ENCODE measurements around the gene GRB14.

Gene GRB14

GRCh38 chr2:164620873-164621763 lies at the start of gene GRB14:
TSS of gene GRB14 (minus strand) at chr2:164621482. CDS start at chr2:164621309, 173 bp downstream.
- Histone ChIP-seq H3K27me3 (ENCODE audit: insufficient read depth, low read length) (no peaks in the 10 kb centered on the region), H3K27ac (ENCODE audit: low read depth, low read length) (no peak within 1 kb of the TSS), H3K4me1 (ENCODE audit: control insufficient read depth, insufficient read depth, low read length, unreplicated experiment) (peaks cover 44% of the 10 kb centered on the region), H3K79me2 (ENCODE audit: control insufficient read depth, insufficient read depth, low read length, unreplicated experiment) (no peaks in the 10 kb centered on the region), H3K4me3 (ENCODE audit: low read depth, low read length) (peak within 1 kb of the TSS; percentile 83), H3K36me3 (ENCODE audit: insufficient read depth, low read length) (no peaks in the 10 kb centered on the region), H2AFZ (ENCODE audit: low read length, unreplicated experiment) (peak within 1 kb of the TSS; percentile 40)

GRCh38 chr2:164669291-164669690 lies 48.0 kb upstream of the GRB14 start:
- H3K4me1 ChIP-seq (ENCODE audit: control insufficient read depth, insufficient read depth, low read length, unreplicated experiment): no peaks in the 10 kb centered on the region
- H3K36me3 ChIP-seq (ENCODE audit: insufficient read depth, low read length): no peaks in the 10 kb centered on the region
- H2AFZ ChIP-seq (ENCODE audit: low read length, unreplicated experiment): no peak overlapping the region
- no peaks in the 10 kb centered on the region for H3K79me2 ChIP-seq (ENCODE audit: control insufficient read depth, insufficient read depth, low read length, unreplicated experiment)
- H3K27me3 ChIP-seq (ENCODE audit: insufficient read depth, low read length): no peaks in the 10 kb centered on the region
- no peak overlapping the region for H3K4me3 ChIP-seq (ENCODE audit: low read depth, low read length)
- H3K27ac ChIP-seq (ENCODE audit: low read depth, low read length): no peak overlapping the region

- no peaks in the 10 kb centered on the region for H3K79me2 ChIP-seq (ENCODE audit: control insufficient read depth, insufficient read depth, low read length, unreplicated experiment)
- no peak overlapping the region for H3K4me3 ChIP-seq (ENCODE audit: low read depth, low read length)
- H3K36me3 ChIP-seq (ENCODE audit: insufficient read depth, low read length): no peaks in the 10 kb centered on the region
- H3K4me1 ChIP-seq (ENCODE audit: control insufficient read depth, insufficient read depth, low read length, unreplicated experiment): no peaks in the 10 kb centered on the region
- H3K27ac ChIP-seq (ENCODE audit: low read depth, low read length): no peak overlapping the region
- H3K27me3 ChIP-seq (ENCODE audit: insufficient read depth, low read length): no peaks in the 10 kb centered on the region
- no peak overlapping the region for H2AFZ ChIP-seq (ENCODE audit: low read length, unreplicated experiment)
These were observed 46.3 kb upstream of the GRB14 start for GRCh38 chr2:164667566-164667965.

GRCh38 chr2:164664070-164664469 lies 42.8 kb upstream of the GRB14 start:
- Histone ChIP-seq H3K27me3 (ENCODE audit: insufficient read depth, low read length) (no peaks in the 10 kb centered on the region), H3K4me1 (ENCODE audit: control insufficient read depth, insufficient read depth, low read length, unreplicated experiment) (no peaks in the 10 kb centered on the region), H3K4me3 (ENCODE audit: low read depth, low read length) (no peak overlapping the region), H3K79me2 (ENCODE audit: control insufficient read depth, insufficient read depth, low read length, unreplicated experiment) (no peaks in the 10 kb centered on the region), H3K36me3 (ENCODE audit: insufficient read depth, low read length) (no peaks in the 10 kb centered on the region), H3K27ac (ENCODE audit: low read depth, low read length) (no peak overlapping the region), H2AFZ (ENCODE audit: low read length, unreplicated experiment) (no peak overlapping the region)

GRCh38 chr2:164662868-164663631 lies 41.8 kb upstream of the GRB14 start:
- no peaks in the 10 kb centered on the region for H3K4me1 ChIP-seq (ENCODE audit: control insufficient read depth, insufficient read depth, low read length, unreplicated experiment)
- no peaks in the 10 kb centered on the region for H3K79me2 ChIP-seq (ENCODE audit: control insufficient read depth, insufficient read depth, low read length, unreplicated experiment)
- H3K27ac ChIP-seq (ENCODE audit: low read depth, low read length): no peak overlapping the region
- H3K4me3 ChIP-seq (ENCODE audit: low read depth, low read length): no peak overlapping the region
- H3K27me3 ChIP-seq (ENCODE audit: insufficient read depth, low read length): no peaks in the 10 kb centered on the region
- no peaks in the 10 kb centered on the region for H3K36me3 ChIP-seq (ENCODE audit: insufficient read depth, low read length)
- no peak overlapping the region for H2AFZ ChIP-seq (ENCODE audit: low read length, unreplicated experiment)

- Histone ChIP-seq H2AFZ (ENCODE audit: low read length, unreplicated experiment) (no peak overlapping the region), H3K4me1 (ENCODE audit: control insufficient read depth, insufficient read depth, low read length, unreplicated experiment) (peaks cover 5% of the 10 kb centered on the region), H3K27ac (ENCODE audit: low read depth, low read length) (no peak overlapping the region), H3K27me3 (ENCODE audit: insufficient read depth, low read length) (no peaks in the 10 kb centered on the region), H3K36me3 (ENCODE audit: insufficient read depth, low read length) (no peaks in the 10 kb centered on the region), H3K79me2 (ENCODE audit: control insufficient read depth, insufficient read depth, low read length, unreplicated experiment) (no peaks in the 10 kb centered on the region), H3K4me3 (ENCODE audit: low read depth, low read length) (no peak overlapping the region)
These were observed 40.8 kb upstream of the GRB14 start for GRCh38 chr2:164662066-164662465.

- no peaks in the 10 kb centered on the region for H3K36me3 ChIP-seq (ENCODE audit: insufficient read depth, low read length)
- no peaks in the 10 kb centered on the region for H3K27me3 ChIP-seq (ENCODE audit: insufficient read depth, low read length)
- no peak overlapping the region for H3K27ac ChIP-seq (ENCODE audit: low read depth, low read length)
- no peaks in the 10 kb centered on the region for H3K79me2 ChIP-seq (ENCODE audit: control insufficient read depth, insufficient read depth, low read length, unreplicated experiment)
- peaks cover 12% of the 10 kb centered on the region for H3K4me1 ChIP-seq (ENCODE audit: control insufficient read depth, insufficient read depth, low read length, unreplicated experiment)
- no peak overlapping the region for H3K4me3 ChIP-seq (ENCODE audit: low read depth, low read length)
- H2AFZ ChIP-seq (ENCODE audit: low read length, unreplicated experiment): no peak overlapping the region
These were observed 40.1 kb upstream of the GRB14 start for GRCh38 chr2:164661349-164661748.

GRCh38 chr2:164657129-164657528 lies 35.8 kb upstream of the GRB14 start:
- peaks cover 27% of the 10 kb centered on the region for H3K4me1 ChIP-seq (ENCODE audit: control insufficient read depth, insufficient read depth, low read length, unreplicated experiment)
- H3K4me3 ChIP-seq (ENCODE audit: low read depth, low read length): no peak overlapping the region
- H3K79me2 ChIP-seq (ENCODE audit: control insufficient read depth, insufficient read depth, low read length, unreplicated experiment): no peaks in the 10 kb centered on the region
- no peaks in the 10 kb centered on the region for H3K27me3 ChIP-seq (ENCODE audit: insufficient read depth, low read length)
- H3K36me3 ChIP-seq (ENCODE audit: insufficient read depth, low read length): no peaks in the 10 kb centered on the region
- no peak overlapping the region for H2AFZ ChIP-seq (ENCODE audit: low read length, unreplicated experiment)
- peak overlapping the region; percentile 55; the same call in 1 of the 2 replicates for H3K27ac ChIP-seq (ENCODE audit: low read depth, low read length)

- H3K27me3 ChIP-seq (ENCODE audit: insufficient read depth, low read length): no peaks in the 10 kb centered on the region
- H3K4me3 ChIP-seq (ENCODE audit: low read depth, low read length): no peak overlapping the region
- H2AFZ ChIP-seq (ENCODE audit: low read length, unreplicated experiment): no peak overlapping the region
- peak overlapping the region; percentile 53 for H3K27ac ChIP-seq (ENCODE audit: low read depth, low read length)
- H3K79me2 ChIP-seq (ENCODE audit: control insufficient read depth, insufficient read depth, low read length, unreplicated experiment): no peaks in the 10 kb centered on the region
- peaks cover 27% of the 10 kb centered on the region for H3K4me1 ChIP-seq (ENCODE audit: control insufficient read depth, insufficient read depth, low read length, unreplicated experiment)
- no peaks in the 10 kb centered on the region for H3K36me3 ChIP-seq (ENCODE audit: insufficient read depth, low read length)
These were observed 34.5 kb upstream of the GRB14 start for GRCh38 chr2:164655750-164656149.

- Histone ChIP-seq H3K27me3 (ENCODE audit: insufficient read depth, low read length) (no peaks in the 10 kb centered on the region), H3K36me3 (ENCODE audit: insufficient read depth, low read length) (no peaks in the 10 kb centered on the region), H3K27ac (ENCODE audit: low read depth, low read length) (peak overlapping the region; percentile 53), H3K4me1 (ENCODE audit: control insufficient read depth, insufficient read depth, low read length, unreplicated experiment) (peaks cover 27% of the 10 kb centered on the region), H3K79me2 (ENCODE audit: control insufficient read depth, insufficient read depth, low read length, unreplicated experiment) (no peaks in the 10 kb centered on the region), H2AFZ (ENCODE audit: low read length, unreplicated experiment) (no peak overlapping the region), H3K4me3 (ENCODE audit: low read depth, low read length) (no peak overlapping the region)
These were observed 34.1 kb upstream of the GRB14 start for GRCh38 chr2:164655336-164655735.
